HEK293 (cell line): Measurements from ENCODE around the gene EREG.

Experiments used
- CTCF ChIA-PET: fragments of 350-600 bp; formaldehyde crosslinking; extraction: SDS; loops from one replicate; lab custom pipeline; 2021; ENCODE audit warnings: antibody characterized with exemption; lab: Yijun Ruan, JAX
- POLR2A ChIA-PET: fragments of 300-600 bp; formaldehyde crosslinking; extraction: SDS; loops from one replicate; lab custom pipeline; 2020; ENCODE audit warnings: antibody characterized with exemption, inconsistent platforms; lab: Yijun Ruan, JAX
- H3K27ac ChIP-seq: fragments of 200-500 bp; sonication (Bioruptor generic); 2 replicates; pipeline ENCODE4 v1.5.1; 2014; ENCODE audit warnings: low read depth, low read length, control low read depth, inconsistent platforms; ENCODE audit errors: extremely low read depth
- H3K36me3 ChIP-seq, 2 experiments: fragments of 200-500 bp in 1 of 2; sonication (Bioruptor generic) in 1 of 2; 1 replicate in 1 of 2; 2 replicates in 1 of 2; pipeline ENCODE4 v1.5.1; 2014 to 2017; ENCODE audit warnings: inconsistent platforms in 2 of 2, low read length in 2 of 2; ENCODE audit not compliant: control insufficient read depth in 2 of 2, insufficient read depth in 1 of 2
- H3K4me1 ChIP-seq: fragments of 200-500 bp; sonication (Bioruptor generic); 2 replicates; pipeline ENCODE4 v1.5.1; 2014; ENCODE audit warnings: mild to moderate bottlenecking, low read length, inconsistent platforms; ENCODE audit not compliant: control insufficient read depth, insufficient read depth
- H3K4me3 ChIP-seq: 2 replicates; pipeline ENCODE4 v1.5.1; 2011; ENCODE audit warnings: low read depth, mild to moderate bottlenecking, control low read depth, low read length, moderate library complexity
- H3K9me3 ChIP-seq: fragments of 200-500 bp; sonication (Bioruptor generic); 2 replicates; pipeline ENCODE4 v1.5.1; 2014; ENCODE audit warnings: low read depth, low read length, inconsistent platforms; ENCODE audit not compliant: control insufficient read depth, insufficient read depth
- ATF2 ChIP-seq: fragments of 450-650 bp; formaldehyde crosslinking; IDR thresholded peaks from 2 replicates; pipeline ENCODE4 v1.5.1; 2016; ENCODE audit warnings: missing biosample characterization, missing genetic modification characterization, low read depth
- FEZF1 ChIP-seq: fragments of 450-650 bp; formaldehyde crosslinking; IDR thresholded peaks from 2 replicates; pipeline ENCODE4 v1.5.1; 2016; ENCODE audit warnings: missing biosample characterization, missing genetic modification characterization
- GLI4 ChIP-seq: fragments of 450-650 bp; formaldehyde crosslinking; IDR thresholded peaks from 2 replicates; pipeline ENCODE4 v1.5.1; 2016; ENCODE audit warnings: missing biosample characterization, missing genetic modification characterization
- KLF1 ChIP-seq: fragments of 450-650 bp; formaldehyde crosslinking; IDR thresholded peaks from 2 replicates; pipeline ENCODE4 v1.5.1; 2016; ENCODE audit warnings: missing biosample characterization, missing genetic modification characterization
- MYNN ChIP-seq: fragments of 450-650 bp; formaldehyde crosslinking; IDR thresholded peaks from 2 replicates; pipeline ENCODE4 v1.5.1; 2016; ENCODE audit warnings: missing biosample characterization, missing genetic modification characterization, borderline replicate concordance
- PRDM1 ChIP-seq: fragments of 450-650 bp; formaldehyde crosslinking; IDR thresholded peaks from 2 replicates; pipeline ENCODE4; 2016; ENCODE audit warnings: missing biosample characterization, missing genetic modification characterization
- PRDM4 ChIP-seq: fragments of 450-650 bp; formaldehyde crosslinking; IDR thresholded peaks from 2 replicates; pipeline ENCODE4 v1.5.1; 2017; ENCODE audit warnings: missing biosample characterization, missing genetic modification characterization
- PRDM6 ChIP-seq: fragments of 450-650 bp; formaldehyde crosslinking; IDR thresholded peaks from 2 replicates; pipeline ENCODE4 v1.5.1; 2017; ENCODE audit warnings: missing biosample characterization, missing genetic modification characterization
- RBAK ChIP-seq: fragments of 450-650 bp; formaldehyde crosslinking; IDR thresholded peaks from 2 replicates; pipeline ENCODE4 v1.5.1; 2016; ENCODE audit warnings: missing biosample characterization, missing genetic modification characterization
- SP3 ChIP-seq: fragments of 450-650 bp; formaldehyde crosslinking; IDR thresholded peaks from 2 replicates; pipeline ENCODE4 v1.5.1; 2016; ENCODE audit warnings: missing biosample characterization, missing genetic modification characterization
- ZBTB21 ChIP-seq: fragments of 450-650 bp; formaldehyde crosslinking; IDR thresholded peaks from 2 replicates; pipeline ENCODE4 v1.5.1; 2017; ENCODE audit warnings: missing biosample characterization, missing genetic modification characterization
- ZNF221 ChIP-seq: fragments of 450-650 bp; formaldehyde crosslinking; IDR thresholded peaks from 2 replicates; pipeline ENCODE4 v1.5.1; 2017; ENCODE audit warnings: missing biosample characterization, missing genetic modification characterization, borderline replicate concordance
- ZNF302 ChIP-seq: fragments of 450-650 bp; formaldehyde crosslinking; IDR thresholded peaks from 2 replicates; pipeline ENCODE4 v1.5.1; 2016; ENCODE audit warnings: missing biosample characterization, missing genetic modification characterization, low read depth
- ZNF335 ChIP-seq: fragments of 450-650 bp; formaldehyde crosslinking; conservative IDR thresholded peaks from 2 replicates; pipeline ENCODE4 v1.5.1; 2016; ENCODE audit warnings: missing biosample characterization, missing genetic modification characterization
- ZNF398 ChIP-seq: fragments of 450-650 bp; formaldehyde crosslinking; IDR thresholded peaks from 2 replicates; pipeline ENCODE4 v1.5.1; 2017; ENCODE audit warnings: missing biosample characterization, missing genetic modification characterization
- ZNF660 ChIP-seq: fragments of 450-650 bp; IDR thresholded peaks from 2 replicates; pipeline ENCODE4 v1.5.1; 2018; ENCODE audit warnings: missing biosample characterization, mild to moderate bottlenecking, missing genetic modification characterization
- ZNF776 ChIP-seq: fragments of 450-650 bp; formaldehyde crosslinking; IDR thresholded peaks from 2 replicates; pipeline ENCODE4 v1.5.0; 2017; ENCODE audit warnings: missing biosample characterization, missing genetic modification characterization, borderline replicate concordance
- ZNF837 ChIP-seq: fragments of 450-650 bp; formaldehyde crosslinking; IDR thresholded peaks from 2 replicates; pipeline ENCODE4 v1.5.1; 2016; ENCODE audit warnings: missing biosample characterization, missing genetic modification characterization
- ZSCAN18 ChIP-seq: fragments of 450-650 bp; formaldehyde crosslinking; IDR thresholded peaks from 2 replicates; pipeline ENCODE4 v1.5.1; 2016; ENCODE audit warnings: missing biosample characterization, missing genetic modification characterization

Gene EREG

GRCh38 chr4:74316397-74316796 lies 48.5 kb upstream of the EREG start:
- H3K27ac ChIP-seq: no peak overlapping the region
- no peaks in the 10 kb centered on the region for H3K4me1 ChIP-seq
- ChIA-PET POLR2A (no interaction called here), CTCF (interaction anchor here (0.7 to 2.6 kb wide), 4 partner anchors 127 to 986 kb away, joined by 3 to 14 read pairs (median 6); no protein-coding TSS in a partner anchor)
- 0 out of 2 replicates have a peak, but pooled peaks have one; percentile 18 for TF ChIP-seq ZNF335 (tag by site-specific recombination)
- no peak for TF ChIP-seq ZNF221 (tag by site-specific recombination)
- H3K36me3 ChIP-seq: no peaks in the 10 kb centered on the region
- no peak overlapping the region for H3K4me3 ChIP-seq
- H3K9me3 ChIP-seq: no peaks in the 10 kb centered on the region

- Histone ChIP-seq H3K4me3 (no peak overlapping the region), H3K27ac (no peak overlapping the region), H3K4me1 (no peaks in the 10 kb centered on the region), H3K9me3 (no peaks in the 10 kb centered on the region), H3K36me3 (no peaks in the 10 kb centered on the region)
- TF ChIP-seq ZNF335 (tag by site-specific recombination) (0 out of 2 replicates have a peak, but pooled peaks have one; percentile 12), MYNN (tag by site-specific recombination) (no peak), ZNF660 (tag by site-specific recombination) (peak; percentile 23; the same call in 1 of the 2 replicates), ZNF776 (tag by site-specific recombination) (no peak), RBAK (no peak), ATF2 (tag by site-specific recombination) (0 out of 2 replicates have a peak, but pooled peaks have one; percentile 10)
- POLR2A ChIA-PET: no interaction called here
- CTCF ChIA-PET: interaction anchor here (0.8 to 4.8 kb wide), 5 partner anchors 53 to 357 kb away, joined by 3 to 32 read pairs (median 5); no protein-coding TSS in a partner anchor
Measured at GRCh38 chr4:74317616-74318246, 47.2 kb upstream of the EREG start.

GRCh38 chr4:74318276-74318675 lies 46.7 kb upstream of the EREG start:
- Histone ChIP-seq H3K36me3 (no peaks in the 10 kb centered on the region), H3K9me3 (no peaks in the 10 kb centered on the region), H3K27ac (no peak overlapping the region), H3K4me1 (no peaks in the 10 kb centered on the region), H3K4me3 (no peak overlapping the region)
- ChIA-PET POLR2A (no interaction called here), CTCF (interaction anchor here (0.7 to 4.8 kb wide), 6 partner anchors 52 to 741 kb away, joined by 3 to 32 read pairs (median 4); no protein-coding TSS in a partner anchor)
- TF ChIP-seq ZSCAN18 (tag by site-specific recombination): no peak
- TF ChIP-seq GLI4 (tag by site-specific recombination): no peak
- no peak for TF ChIP-seq KLF1
- peak; percentile 48; the same call in 1 of the 2 replicates for TF ChIP-seq PRDM6 (tag by site-specific recombination)
- TF ChIP-seq ZNF302 (tag by site-specific recombination): no peak
- no peak for TF ChIP-seq ZNF837 (tag by site-specific recombination)
- TF ChIP-seq SP3 (tag by site-specific recombination): no peak
- no peak for TF ChIP-seq ZNF398 (tag by site-specific recombination)
- TF ChIP-seq FEZF1: peak; percentile 52; the same call in 1 of the 2 replicates
- 0 out of 2 replicates have a peak, but pooled peaks have one; percentile 22 for TF ChIP-seq ZNF335 (tag by site-specific recombination)
- TF ChIP-seq PRDM4 (tag by site-specific recombination): peak; percentile 14; the same call in 1 of the 2 replicates
- TF ChIP-seq ZBTB21 (tag by site-specific recombination): no peak
- TF ChIP-seq PRDM1 (tag by site-specific recombination): no peak
- 0 out of 2 replicates have a peak, but pooled peaks have one; percentile 2 for TF ChIP-seq ZNF660 (tag by site-specific recombination)
